ENCODE data around the gene HSH2D. TPM values are rescaled to one million over a fixed set of nuclear protein-coding genes. Genes with fewer than 3 reads are reported as not detected.
A peak's percentile ranks its signal among the peaks of the same experiment; 100 is the strongest.

Gene HSH2D
- total and polyA plus RNA-seq, 2 of the 13 experiments (the other 11 are each of a cell fraction or from before 2014, with no cell fraction given) = 0.69 to 3.2 TPM

GRCh38 chr19:16111160-16111908 is 32.2 kb upstream of the HSH2D start, which contains the start of gene RAB8A (continued):
- TF ChIP-seq HMGA1 (CRISPR knock-in tag; conservative IDR thresholded peaks at IDR 0.05) = no peak
- TF ChIP-seq NR2F1 (CRISPR knock-in tag; IDR thresholded peaks at IDR 0.05) = no peak
- TF ChIP-seq ZBTB25 (CRISPR knock-in tag; IDR thresholded peaks at IDR 0.05) = peak; percentile 59; the same call in 1 of the 2 replicates
- peak; percentile 87 for TF ChIP-seq GATAD1 (CRISPR knock-in tag; IDR thresholded peaks at IDR 0.05)
- TF ChIP-seq SNAPC4 (CRISPR knock-in tag; IDR thresholded peaks at IDR 0.05) = no peak
- 0 out of 2 replicates have a peak, but pooled peaks have one; percentile 70 for TF ChIP-seq ZNF704 (CRISPR knock-in tag; IDR thresholded peaks at IDR 0.05; ENCODE audit: borderline replicate concordance)
- TF ChIP-seq PCBP1 (IDR thresholded peaks at IDR 0.05; ENCODE audit: borderline replicate concordance, low read depth, low read length) = no peak
- TF ChIP-seq RAD51 (IDR thresholded peaks at IDR 0.05; ENCODE audit: borderline replicate concordance) = no peak
- TF ChIP-seq GABPA (IDR thresholded peaks at IDR 0.05; ENCODE audit: low read depth, low read length) = peak; percentile 77
- peak; percentile 77 for TF ChIP-seq GABPA (CRISPR knock-in tag; IDR thresholded peaks at IDR 0.05; ENCODE audit: low read depth)
- TF ChIP-seq TBX2 (CRISPR knock-in tag; IDR thresholded peaks at IDR 0.05; ENCODE audit: borderline replicate concordance) = peak; percentile 83
- no peak for TF ChIP-seq FLYWCH1 (CRISPR knock-in tag; IDR thresholded peaks at IDR 0.05)
- 0 out of 2 replicates have a peak, but pooled peaks have one; percentile 60 for TF ChIP-seq ZNF564 (CRISPR knock-in tag; IDR thresholded peaks at IDR 0.05)
- TF ChIP-seq SSRP1 (CRISPR knock-in tag; IDR thresholded peaks at IDR 0.05) = no peak
- TF ChIP-seq HOXD1 (CRISPR knock-in tag; IDR thresholded peaks at IDR 0.05) = peak; percentile 75; the same call in 1 of the 2 replicates
- no peak for TF ChIP-seq ZNF251 (CRISPR knock-in tag; IDR thresholded peaks at IDR 0.05)
- TF ChIP-seq CBFB (CRISPR knock-in tag; IDR thresholded peaks at IDR 0.05) = peak; percentile 55; the same call in 1 of the 2 replicates
- peak; percentile 74; the same call in 1 of the 2 replicates for TF ChIP-seq MXD4 (CRISPR knock-in tag; IDR thresholded peaks at IDR 0.05)
- TF ChIP-seq MTF1 (CRISPR knock-in tag; IDR thresholded peaks at IDR 0.05) = no peak
- no peak for TF ChIP-seq CCAR2 (optimal IDR thresholded peaks at IDR 0.05; ENCODE audit: low read depth, low read length)
